ENCODE data around the gene RFK. TPM values are rescaled to one million over a fixed set of nuclear protein-coding genes. Genes with fewer than 3 reads are reported as not detected.

Gene RFK
- total RNA-seq, 1 donor from 2014 or later, result 25.6 TPM

Other genes starting within 250 kb of the RFK start
- 0.70 and 2.2 TPM in 2 replicates for gene GCNT1, start 64.8 kb upstream of the RFK start, total RNA-seq